ENCODE measurements around the gene CXCL17. TPM values are rescaled to one million over a fixed set of nuclear protein-coding genes. Genes with fewer than 3 reads are reported as not detected.

CXCL17 gene
- total and polyA plus RNA-seq, 7 donors = 0.05 to 0.11 TPM; not detected in 5

GRCh38 chr19:42421101-42421500 is 21.6 kb downstream of the CXCL17 start:
- no peak for TF ChIP-seq CTCF (IDR thresholded peaks at IDR 0.05)
- ATAC-seq (no peak), DNase-seq (no peak)
- H3K4me1 ChIP-seq = peaks cover 6% of the 10 kb centered on the region
- H3K27ac ChIP-seq = peak overlapping the region; percentile 13
- no peaks in the 10 kb centered on the region for H3K36me3 ChIP-seq (ENCODE audit: insufficient read depth in 1 of 2, low read depth in 1 of 2)
- 73 to 83% (median 82%) methylated on average over 4 of the region's 4 CpGs for WGBS, 3 donors
- intact Hi-C loops (cut with DNase I) = no loop called here
- H3K9me3 ChIP-seq = no peaks in the 10 kb centered on the region
- no peak overlapping the region for H3K4me3 ChIP-seq
- peaks cover 0 to 39% (median 8%) of the 10 kb centered on the region in 3 donors for H3K27me3 ChIP-seq (ENCODE audit: insufficient read depth in 3 of 3, low read length in 2 of 3)

GRCh38 chr19:42420055-42420544 is 22.6 kb downstream of the CXCL17 start:
- Histone ChIP-seq H3K36me3 (ENCODE audit: insufficient read depth in 1 of 2, low read depth in 1 of 2) (no peaks in the 10 kb centered on the region), H3K27ac (no peak overlapping the region), H3K4me3 (peak overlapping the region; percentile 4), H3K4me1 (peaks cover 6% of the 10 kb centered on the region), H3K27me3 (ENCODE audit: insufficient read depth in 3 of 3, low read length in 2 of 3) (peaks cover 0 to 29% (median 8%) of the 10 kb centered on the region in 3 donors), H3K9me3 (no peaks in the 10 kb centered on the region)
- WGBS, 3 donors = 59 to 62% (median 60%) methylated on average over 10 of the region's 10 CpGs
- peak; percentile 33 for TF ChIP-seq CTCF (IDR thresholded peaks at IDR 0.05)
- DNase-seq (no peak), ATAC-seq (no peak)
- intact Hi-C loops (cut with DNase I) = no loop called here

GRCh38 chr19:42419309-42419708 is 23.4 kb downstream of the CXCL17 start:
- peaks cover 6% of the 10 kb centered on the region for H3K4me1 ChIP-seq
- no peak for TF ChIP-seq CTCF (IDR thresholded peaks at IDR 0.05)
- DNase-seq = peak in 1 of 2 donors; percentile 57
- no peak overlapping the region for H3K4me3 ChIP-seq
- peaks cover 0 to 22% (median 6%) of the 10 kb centered on the region in 3 donors for H3K27me3 ChIP-seq (ENCODE audit: insufficient read depth in 3 of 3, low read length in 2 of 3)
- 41 to 44% (median 43%) methylated on average over 6 of the region's 6 CpGs for WGBS, 3 donors
- no peak overlapping the region for H3K27ac ChIP-seq
- H3K9me3 ChIP-seq = no peaks in the 10 kb centered on the region
- intact Hi-C loops (cut with DNase I) = no loop called here
- ATAC-seq = no peak
- H3K36me3 ChIP-seq (ENCODE audit: insufficient read depth in 1 of 2, low read depth in 1 of 2) = no peaks in the 10 kb centered on the region

GRCh38 chr19:42412661-42413076 is 30.1 kb downstream of the CXCL17 start:
- Histone ChIP-seq H3K9me3 (no peaks in the 10 kb centered on the region), H3K27me3 (ENCODE audit: insufficient read depth in 3 of 3, low read length in 2 of 3) (peaks cover 0 to 1% (median 0%) of the 10 kb centered on the region in 3 donors), H3K36me3 (ENCODE audit: insufficient read depth in 1 of 2, low read depth in 1 of 2) (peaks cover 0 to 5% of the 10 kb centered on the region in 2 donors), H3K27ac (no peak overlapping the region), H3K4me1 (no peaks in the 10 kb centered on the region), H3K4me3 (no peak overlapping the region)
- ATAC-seq (peak; percentile 57 to 79 (median 72)), DNase-seq (peak in 1 of 2 donors; percentile 57)
- TF ChIP-seq CTCF (IDR thresholded peaks at IDR 0.05) = no peak
- WGBS, 3 donors = 25 to 39% (median 37%) methylated on average over 4 of the region's 4 CpGs
- intact Hi-C loops (cut with DNase I) = no loop called here

- Histone ChIP-seq H3K27me3 (ENCODE audit: insufficient read depth in 3 of 3, low read length in 2 of 3) (peaks cover 0 to 1% (median 0%) of the 10 kb centered on the region in 3 donors), H3K4me1 (no peaks in the 10 kb centered on the region), H3K4me3 (no peak overlapping the region), H3K9me3 (no peaks in the 10 kb centered on the region), H3K36me3 (ENCODE audit: insufficient read depth in 1 of 2, low read depth in 1 of 2) (peaks cover 0 to 8% of the 10 kb centered on the region in 2 donors), H3K27ac (no peak overlapping the region)
- intact Hi-C loops (cut with DNase I) = no loop called here
- no peak for TF ChIP-seq CTCF (IDR thresholded peaks at IDR 0.05)
- WGBS, 3 donors = 26 to 34% (median 32%) methylated on average over 7 of the region's 7 CpGs
- DNase-seq (peak in 1 of 2 donors; percentile 64), ATAC-seq (peak; percentile 47 to 75 (median 72))
These were observed 30.5 kb downstream of the CXCL17 start for GRCh38 chr19:42412227-42412626.

Measured in psoas muscle (tissue), 8 donors.